Panc1 (cell line): ENCODE results near the gene ADARB2. TPM values are rescaled to one million over a fixed set of nuclear protein-coding genes. Genes with fewer than 3 reads are reported as not detected.

ENCODE experiments used
- ATAC-seq: fragments of 200-7000 bp; cut with Tn5 transposase; 2 replicates; pipeline ENCODE4 v1.9.1; 2020; ENCODE audit warnings: mild to moderate bottlenecking, moderate library complexity
- BruUV-seq: library from RNA; stranded (reverse); fragments of 400-500 nt; replicated peaks from 2 replicates; lab custom pipeline; 2021; lab: Mats Ljungman, UMichigan
- CTCF ChIA-PET: fragments of 300-600 bp; sonication (Branson Sonifier 250); formaldehyde crosslinking; loops from one replicate; lab custom pipeline; 2022; ENCODE audit warnings: antibody characterized with exemption; lab: Charles Lee
- POLR2A ChIA-PET: fragments of 300-600 bp; sonication (Branson Sonifier 250); formaldehyde crosslinking; loops from one replicate; lab custom pipeline; 2022; ENCODE audit warnings: antibody characterized with exemption; lab: Charles Lee
- DNase-seq: peaks from one replicate; pipeline ENCODE4 v3.0.0-alpha.2; 2010; ENCODE audit warnings: low read depth, low spot score
- H3K27ac ChIP-seq: 2 replicates; pipeline ENCODE4 v1.5.1; 2011; ENCODE audit warnings: mild to moderate bottlenecking, low read length, inconsistent platforms
- H3K27me3 ChIP-seq: fragments of 200-500 bp; sonication (Bioruptor generic); 2 replicates; pipeline ENCODE4 v1.6.0; 2014; ENCODE audit warnings: low read length, inconsistent platforms; ENCODE audit not compliant: control insufficient read depth, insufficient read depth
- H3K36me3 ChIP-seq: fragments of 200-500 bp; sonication (Bioruptor generic); 2 replicates; pipeline ENCODE4 v1.5.1; 2014; ENCODE audit warnings: inconsistent platforms, mild to moderate bottlenecking, low read length, moderate library complexity; ENCODE audit not compliant: control insufficient read depth, insufficient read depth
- H3K4me1 ChIP-seq: 2 replicates; pipeline ENCODE4 v1.5.1; 2011; ENCODE audit warnings: inconsistent platforms, mild to moderate bottlenecking, low read length, moderate library complexity; ENCODE audit not compliant: control insufficient read depth, insufficient read depth
- H3K4me3 ChIP-seq, 2 experiments: 2 replicates each; pipeline ENCODE4 v1.5.1; 2011 to 2012; ENCODE audit warnings: low read depth in 2 of 2, low read length in 2 of 2, mild to moderate bottlenecking in 2 of 2, inconsistent platforms in 1 of 2, moderate library complexity in 1 of 2
- H3K9me3 ChIP-seq: fragments of 200-500 bp; sonication (Bioruptor generic); 2 replicates; pipeline ENCODE4 v1.5.1; 2014; ENCODE audit warnings: low read depth, mild to moderate bottlenecking, inconsistent platforms, low read length, moderate library complexity; ENCODE audit not compliant: control insufficient read depth, insufficient read depth
- CTCF ChIP-seq: fragments of 450-650 bp; IDR thresholded peaks from 2 replicates; pipeline ENCODE4 v1.5.1; 2017; ENCODE audit warnings: mild to moderate bottlenecking
- POLR2AphosphoS5 ChIP-seq: IDR thresholded peaks from 2 replicates; pipeline ENCODE4 v1.6.1; 2012; ENCODE audit warnings: mild to moderate bottlenecking, low read depth, low read length, moderate library complexity
- REST ChIP-seq, 2 experiments: IDR thresholded peaks; 2 replicates each; pipeline ENCODE4 v1.6.1; 2011 to 2012; ENCODE audit warnings: low read depth in 2 of 2, control low read depth in 1 of 2, low read length in 1 of 2, mild to moderate bottlenecking in 1 of 2, moderate library complexity in 1 of 2; ENCODE audit not compliant: insufficient read depth in 1 of 2
- SIN3A ChIP-seq: IDR thresholded peaks from 2 replicates; pipeline ENCODE4 v1.6.1; 2012; ENCODE audit warnings: low read depth, mild to moderate bottlenecking, low read length, moderate library complexity, borderline replicate concordance; ENCODE audit not compliant: insufficient read depth
- TCF7L2 ChIP-seq: IDR thresholded peaks from 2 replicates; pipeline ENCODE4 v1.6.1; 2011; ENCODE audit warnings: mild to moderate bottlenecking, low read depth, low read length, inconsistent platforms
- in situ Hi-C: cut with HindIII; loops from 2 replicates; pipeline ENCODE4 v1.10.0; 2016; ENCODE audit warnings: low sequenced_read_pairs, low pct_unique_long_range_greater_than_20kb
- intact Hi-C: fragments of 100-400 bp; cut with micrococcal nuclease; formaldehyde crosslinking; loops from one replicate; pipeline ENCODE4 v1.10.0; 2022; ENCODE audit not compliant: unreplicated experiment
- total RNA-seq: library from RNA; stranded (reverse); gene quantifications from one replicate; pipeline ENCODE4 v1.2.1, GENCODE V29; 2021; ENCODE audit not compliant: unreplicated experiment

Gene ADARB2
- total RNA-seq, 1 experiment from 2014 or later, result 0.31 TPM

GRCh38 chr10:1522237-1522636 is 215.1 kb downstream of the ADARB2 start:
- intact Hi-C loops (no loop called here), in situ Hi-C loops (no loop called here)
- Histone ChIP-seq H3K27ac (no peak overlapping the region), H3K9me3 (no peaks in the 10 kb centered on the region), H3K36me3 (no peaks in the 10 kb centered on the region), H3K4me1 (no peaks in the 10 kb centered on the region), H3K4me3 (no peak overlapping the region), H3K27me3 (peaks cover 5% of the 10 kb centered on the region)
- DNase-seq (no peak), ATAC-seq (no peak)
- BruUV-seq, result no TSS peak
- ChIA-PET POLR2A (no interaction called here), CTCF (no interaction called here)
- TF ChIP-seq CTCF, result no peak
- no peak for TF ChIP-seq SIN3A
- no peak for TF ChIP-seq TCF7L2
- TF ChIP-seq REST (IDR thresholded peaks at IDR 0.05; ENCODE audit: insufficient read depth in 1 of 2, low read depth in 2 of 2, low read length in 1 of 2), result no peak
- TF ChIP-seq POLR2AphosphoS5, result no peak

- CTCF ChIA-PET, result no interaction called here
- TF ChIP-seq REST (IDR thresholded peaks at IDR 0.05; ENCODE audit: insufficient read depth in 1 of 2, low read depth in 2 of 2, low read length in 1 of 2) (no peak), CTCF (no peak), POLR2AphosphoS5 (no peak), SIN3A (no peak), TCF7L2 (no peak)
- BruUV-seq, result no TSS peak
- intact Hi-C loops, result no loop called here
- H3K36me3 ChIP-seq, result no peaks in the 10 kb centered on the region
- H3K27ac ChIP-seq, result no peak overlapping the region
- POLR2A ChIA-PET, result no interaction called here
- no peak for ATAC-seq
- in situ Hi-C loops, result no loop called here
- no peak overlapping the region for H3K4me3 ChIP-seq
- no peak for DNase-seq
- H3K27me3 ChIP-seq, result peaks cover 5% of the 10 kb centered on the region
- H3K4me1 ChIP-seq, result no peaks in the 10 kb centered on the region
- no peaks in the 10 kb centered on the region for H3K9me3 ChIP-seq
These were observed 215.6 kb downstream of the ADARB2 start for GRCh38 chr10:1521741-1522140.
